HepG2 (cell line): ENCODE measurements around the gene PPP1R3C.

ENCODE experiments used
- FOXA3 ChIP-seq: IDR thresholded peaks from 2 replicates; pipeline ENCODE4 v1.6.1; 2016; ENCODE audit warnings: missing genetic modification reagents, missing compliant biosample characterization
- IKZF4 ChIP-seq: sonication (generic); formaldehyde crosslinking; IDR thresholded peaks from 2 replicates; pipeline ENCODE4 v1.5.1; 2020; ENCODE audit warnings: borderline replicate concordance, mild to moderate bottlenecking, low read depth, missing genetic modification reagents; ENCODE audit errors: not compliant biosample characterization
- KDM3A ChIP-seq: IDR thresholded peaks from 2 replicates; pipeline ENCODE4 v1.6.1; 2018; ENCODE audit warnings: low read depth, missing compliant biosample characterization
- SP5 ChIP-seq: IDR thresholded peaks from 2 replicates; pipeline ENCODE4 v1.6.1; 2016; ENCODE audit warnings: low read depth, borderline replicate concordance
- TAF1 ChIP-seq: sonication (generic); formaldehyde crosslinking; IDR thresholded peaks from 2 replicates; pipeline ENCODE4 v1.4.0; 2020; ENCODE audit warnings: missing genetic modification reagents
- U2AF2 ChIP-seq: fragments of 200-400 bp; formaldehyde crosslinking; IDR thresholded peaks from 2 replicates; pipeline ENCODE4 v1.6.1; 2017; ENCODE audit warnings: low read depth, mild to moderate bottlenecking, low read length
- ZNF639 ChIP-seq: conservative IDR thresholded peaks from 2 replicates; pipeline ENCODE4 v1.6.1; 2018; ENCODE audit warnings: missing genetic modification reagents
- ZNF878 ChIP-seq: sonication (generic); formaldehyde crosslinking; IDR thresholded peaks from 2 replicates; pipeline ENCODE4 v1.8.1; 2023; ENCODE audit warnings: mild to moderate bottlenecking, missing genetic modification reagents, moderate library complexity

- TF ChIP-seq SP5 (CRISPR knock-in tag) (no peak), ZNF878 (no peak), ZNF639 (CRISPR knock-in tag) (no peak), U2AF2 (no peak), KDM3A (no peak), IKZF4 (CRISPR knock-in tag) (no peak), TAF1 (CRISPR knock-in tag) (no peak), FOXA3 (CRISPR knock-in tag) (no peak)
Observed at GRCh38 chr10:91672021-91672608, 39.2 kb upstream of the PPP1R3C start.
